ENCODE data around the gene KRT10. TPM values are rescaled to one million over a fixed set of nuclear protein-coding genes. Genes with fewer than 3 reads are reported as not detected.

KRT10 gene
- total RNA-seq, 1 experiment from 2014 or later = 48.6 TPM

- Histone ChIP-seq H3K4me3 (ENCODE audit: low read depth, low read length) (no peak overlapping the region), H3K9me3 (0 out of 2 replicates have a peak, but pooled peaks cover 4% of the 10 kb centered on the region), H3K27me3 (replicated peaks; ENCODE audit: control insufficient read depth, insufficient read depth, low read length) (no peaks in the 10 kb centered on the region), H3K4me1 (peaks cover 6% of the 10 kb centered on the region; the same call in 1 of the 2 replicates), H3K36me3 (ENCODE audit: control insufficient read depth, insufficient read depth, low read length) (no peaks in the 10 kb centered on the region)
- TF ChIP-seq CTCF (IDR thresholded peaks at IDR 0.05; ENCODE audit: insufficient read depth in 1 of 2, low read depth in 1 of 2, low read length in 1 of 2, severe bottlenecking in 1 of 2, unreplicated experiment in 1 of 2) = no peak
- no TSS peak for BruUV-seq (replicated peaks)
- H3K9me3 Mint-ChIP-seq (ENCODE audit: unreplicated experiment) = no peaks in the 10 kb centered on the region
- no peak for DNase-seq
- no peaks in the 10 kb centered on the region for H3K4me1 Mint-ChIP-seq (ENCODE audit: low read depth, unreplicated experiment)
- ChIA-PET CTCF (no interaction called here), POLR2A (no interaction called here)
- intact Hi-C loops (cut with micrococcal nuclease; ENCODE audit: unreplicated experiment) = no loop called here
- H3K27me3 Mint-ChIP-seq (ENCODE audit: insufficient read depth, unreplicated experiment) = no peaks in the 10 kb centered on the region
- H3K27ac Mint-ChIP-seq (ENCODE audit: unreplicated experiment) = no peak overlapping the region
- no peaks in the 10 kb centered on the region for H3K36me3 Mint-ChIP-seq (ENCODE audit: insufficient read depth, unreplicated experiment)
- H3K4me3 Mint-ChIP-seq (ENCODE audit: unreplicated experiment) = no peak overlapping the region
These were observed 22.3 kb upstream of the KRT10 start for GRCh38 chr17:40844671-40845107.

GRCh38 chr17:40843242-40843641 lies 20.8 kb upstream of the KRT10 start:
- intact Hi-C loops (cut with micrococcal nuclease; ENCODE audit: unreplicated experiment) = no loop called here
- no peaks in the 10 kb centered on the region for H3K36me3 ChIP-seq (ENCODE audit: control insufficient read depth, insufficient read depth, low read length)
- H3K4me3 ChIP-seq (ENCODE audit: low read depth, low read length) = no peak overlapping the region
- H3K27ac Mint-ChIP-seq (ENCODE audit: unreplicated experiment) = no peak overlapping the region
- no peaks in the 10 kb centered on the region for H3K9me3 Mint-ChIP-seq (ENCODE audit: unreplicated experiment)
- peaks cover 4% of the 10 kb centered on the region; the same call in 1 of the 2 replicates for H3K4me1 ChIP-seq
- no peaks in the 10 kb centered on the region for H3K36me3 Mint-ChIP-seq (ENCODE audit: insufficient read depth, unreplicated experiment)
- H3K4me3 Mint-ChIP-seq (ENCODE audit: unreplicated experiment) = no peak overlapping the region
- no TSS peak for BruUV-seq (replicated peaks)
- DNase-seq = no peak
- TF ChIP-seq CTCF (IDR thresholded peaks at IDR 0.05; ENCODE audit: insufficient read depth in 1 of 2, low read depth in 1 of 2, low read length in 1 of 2, severe bottlenecking in 1 of 2, unreplicated experiment in 1 of 2) = no peak
- no peaks in the 10 kb centered on the region for H3K4me1 Mint-ChIP-seq (ENCODE audit: low read depth, unreplicated experiment)
- 0 out of 2 replicates have a peak, but pooled peaks cover 4% of the 10 kb centered on the region for H3K9me3 ChIP-seq
- POLR2A ChIA-PET = no interaction called here
- no peaks in the 10 kb centered on the region for H3K27me3 Mint-ChIP-seq (ENCODE audit: insufficient read depth, unreplicated experiment)
- H3K27me3 ChIP-seq (replicated peaks; ENCODE audit: control insufficient read depth, insufficient read depth, low read length) = no peaks in the 10 kb centered on the region
- CTCF ChIA-PET = no interaction called here

- no peaks in the 10 kb centered on the region for H3K27me3 Mint-ChIP-seq (ENCODE audit: insufficient read depth, unreplicated experiment)
- H3K9me3 ChIP-seq = 0 out of 2 replicates have a peak, but pooled peaks cover 4% of the 10 kb centered on the region
- H3K4me1 Mint-ChIP-seq (ENCODE audit: low read depth, unreplicated experiment) = no peaks in the 10 kb centered on the region
- no peaks in the 10 kb centered on the region for H3K9me3 Mint-ChIP-seq (ENCODE audit: unreplicated experiment)
- no peak overlapping the region for H3K4me3 Mint-ChIP-seq (ENCODE audit: unreplicated experiment)
- no peak for TF ChIP-seq CTCF (IDR thresholded peaks at IDR 0.05; ENCODE audit: insufficient read depth in 1 of 2, low read depth in 1 of 2, low read length in 1 of 2, severe bottlenecking in 1 of 2, unreplicated experiment in 1 of 2)
- intact Hi-C loops (cut with micrococcal nuclease; ENCODE audit: unreplicated experiment) = no loop called here
- POLR2A ChIA-PET = no interaction called here
- no TSS peak for BruUV-seq (replicated peaks)
- no peak overlapping the region for H3K27ac Mint-ChIP-seq (ENCODE audit: unreplicated experiment)
- CTCF ChIA-PET = interaction anchor here (0.6 kb wide), 1 partner anchor 88 kb away, joined by 9 read pairs; no protein-coding TSS in a partner anchor
- H3K36me3 Mint-ChIP-seq (ENCODE audit: insufficient read depth, unreplicated experiment) = no peaks in the 10 kb centered on the region
- no peaks in the 10 kb centered on the region for H3K27me3 ChIP-seq (replicated peaks; ENCODE audit: control insufficient read depth, insufficient read depth, low read length)
- no peaks in the 10 kb centered on the region for H3K4me1 ChIP-seq
- H3K36me3 ChIP-seq (ENCODE audit: control insufficient read depth, insufficient read depth, low read length) = no peaks in the 10 kb centered on the region
- no peak for DNase-seq
- H3K4me3 ChIP-seq (ENCODE audit: low read depth, low read length) = no peak overlapping the region
These were observed 18.8 kb upstream of the KRT10 start for GRCh38 chr17:40841246-40841645.
